Keratinocyte (primary cell): ENCODE measurements around the gene SRRT. TPM values are rescaled to one million over a fixed set of nuclear protein-coding genes. Genes with fewer than 3 reads are reported as not detected.

Source experiments
- DNase-seq: peaks from one replicate; pipeline ENCODE4 v3.0.0-alpha.2; 2011; ENCODE audit warnings: low read depth, missing footprints, low spot score
- FAIRE-seq: peaks from 2 replicates; lab custom pipeline; 2011; peaks lifted over from hg19 to GRCh38; lab: Jason Lieb, UNC
- H2AFZ ChIP-seq: 2 replicates; pipeline ENCODE4 v1.6.0; 2012; ENCODE audit warnings: low read length, control low read depth, inconsistent platforms; ENCODE audit not compliant: control insufficient read depth
- H3K27ac ChIP-seq: 2 replicates; pipeline ENCODE4 v1.5.1; 2011; ENCODE audit warnings: low read length; ENCODE audit not compliant: control insufficient read depth, insufficient read depth
- H3K27me3 ChIP-seq: 3 replicates; pipeline ENCODE4 v1.6.0; 2011; ENCODE audit warnings: low read length; ENCODE audit not compliant: control insufficient read depth, insufficient read depth; ENCODE audit errors: extremely low read depth
- H3K36me3 ChIP-seq, 2 experiments: 2 replicates in 1 of 2; 3 replicates in 1 of 2; pipeline ENCODE4 v1.5.1; 2011; ENCODE audit warnings: low read length in 2 of 2, mild to moderate bottlenecking in 1 of 2; ENCODE audit not compliant: control insufficient read depth in 2 of 2, insufficient read depth in 2 of 2; ENCODE audit errors: extremely low read depth in 1 of 2
- H3K4me1 ChIP-seq: 3 replicates; pipeline ENCODE4 v1.5.1; 2011; ENCODE audit warnings: low read length; ENCODE audit not compliant: control insufficient read depth, insufficient read depth; ENCODE audit errors: extremely low read depth
- H3K4me2 ChIP-seq: 3 replicates; pipeline ENCODE4 v1.6.0; 2011; ENCODE audit warnings: low read depth, low read length; ENCODE audit not compliant: control insufficient read depth, insufficient read depth; ENCODE audit errors: extremely low read depth
- H3K4me3 ChIP-seq, 3 experiments: fragments of 200-600 bp in 1 of 3; sonication (generic) in 1 of 3; 2 replicates in 2 of 3; 3 replicates in 1 of 3; pipeline ENCODE4 v1.5.1; 2011 to 2016; ENCODE audit warnings: low read length in 3 of 3, mild to moderate bottlenecking in 3 of 3, control low read depth in 2 of 3, inconsistent platforms in 1 of 3, low read depth in 1 of 3, mixed read lengths in 1 of 3, mixed run types in 1 of 3, moderate library complexity in 1 of 3; ENCODE audit not compliant: control insufficient read depth in 2 of 3, insufficient read depth in 2 of 3; ENCODE audit errors: extremely low read depth in 1 of 3
- H3K79me2 ChIP-seq: 2 replicates; pipeline ENCODE4 v1.6.0; 2012; ENCODE audit warnings: low read length; ENCODE audit not compliant: control insufficient read depth, insufficient read depth
- H3K9ac ChIP-seq: 3 replicates; pipeline ENCODE4 v1.6.0; 2011; ENCODE audit warnings: low read length; ENCODE audit not compliant: control insufficient read depth, insufficient read depth; ENCODE audit errors: extremely low read depth
- H3K9me1 ChIP-seq: 3 replicates; pipeline ENCODE4 v1.6.0; 2011; ENCODE audit warnings: low read length; ENCODE audit not compliant: control insufficient read depth, insufficient read depth; ENCODE audit errors: extremely low read depth
- H3K9me3 ChIP-seq: 2 replicates; pipeline ENCODE4 v1.5.1; 2012; ENCODE audit warnings: low read depth, low read length; ENCODE audit not compliant: control insufficient read depth
- H4K20me1 ChIP-seq: 3 replicates; pipeline ENCODE4 v1.6.0; 2011; ENCODE audit warnings: low read length; ENCODE audit not compliant: control insufficient read depth, insufficient read depth; ENCODE audit errors: extremely low read depth
- EZH2 ChIP-seq: IDR thresholded peaks from one replicate; pipeline ENCODE4 v1.6.1; 2012; ENCODE audit warnings: inconsistent platforms, mild to moderate bottlenecking, low read length, moderate library complexity
- dilution Hi-C: fragments of 300-500 bp; cut with MboI; formaldehyde crosslinking; loops from one replicate; pipeline ENCODE4 v1.7.0; 2020; ENCODE audit warnings: low sequenced_read_pairs; ENCODE audit not compliant: extremely low pct_ligation_motif_present
- polyA plus RNA-seq, 5 experiments: library from polyadenylated mRNA; depleted of rRNA in 3 of 5; stranded (reverse) in 3 of 5; stranded (forward) in 1 of 5; unstranded in 1 of 5; fragments of >200 nt; gene quantifications; 1 replicate in 1 of 5; 2 replicates in 3 of 5; 3 replicates in 1 of 5; pipeline versions ENCODE4 v1.2.1 to v1.2.3, GENCODE V29; 2011 to 2012; ENCODE audit warnings: missing spikeins in 2 of 5, low read depth in 1 of 5, low replicate concordance in 1 of 5
- TF ChIP-seq, protein P1 (sequence below), 3 experiments: IDR thresholded peaks in 1 of 3; conservative IDR thresholded peaks in 1 of 3; optimal IDR thresholded peaks in 1 of 3; 2 replicates in 2 of 3; 3 replicates in 1 of 3; pipeline versions ENCODE3 to v1.5.1; 2011; ENCODE audit warnings: low read length in 3 of 3, mild to moderate bottlenecking in 3 of 3, moderate library complexity in 2 of 3, control low read depth in 1 of 3, inconsistent platforms in 1 of 3; ENCODE audit not compliant: insufficient read depth in 2 of 3; ENCODE audit errors: extremely low read depth in 1 of 3

SRRT gene
- polyA plus RNA-seq, 1 donor (not counting 4 experiments of a cell fraction or from before 2014, with no cell fraction given): 42.2 TPM

DNA sequence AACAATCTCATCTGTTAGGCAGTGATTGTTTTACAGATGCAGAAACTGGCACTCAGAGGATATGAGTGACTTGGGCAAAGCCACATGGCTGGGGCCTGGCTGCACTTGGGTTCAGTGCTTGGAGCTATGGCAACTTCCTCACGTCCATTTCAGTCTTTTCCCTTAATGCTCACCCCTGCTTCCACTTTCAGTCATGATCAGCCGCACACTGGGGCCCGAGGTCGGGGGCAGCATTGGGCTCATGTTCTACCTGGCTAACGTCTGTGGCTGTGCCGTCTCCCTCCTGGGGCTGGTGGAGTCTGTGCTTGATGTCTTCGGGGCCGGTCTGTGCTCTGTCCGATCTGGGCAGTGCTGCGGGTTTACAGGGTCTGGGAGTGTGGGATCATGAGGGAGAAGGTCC, 19.4 kb upstream of the SRRT start:
- H3K9me1 ChIP-seq: no peaks in the 10 kb centered on the region
- no peak overlapping the region for H2AFZ ChIP-seq
- H3K36me3 ChIP-seq: peaks cover 6 to 13% of the 10 kb centered on the region in 2 experiments
- dilution Hi-C loops: no loop called here
- no peak for DNase-seq
- peaks cover 10% of the 10 kb centered on the region for H3K4me1 ChIP-seq
- no peak overlapping the region for H3K4me3 ChIP-seq
- H3K4me2 ChIP-seq: no peak overlapping the region
- no peak for TF ChIP-seq EZH2
- TF ChIP-seq, protein P1, sequence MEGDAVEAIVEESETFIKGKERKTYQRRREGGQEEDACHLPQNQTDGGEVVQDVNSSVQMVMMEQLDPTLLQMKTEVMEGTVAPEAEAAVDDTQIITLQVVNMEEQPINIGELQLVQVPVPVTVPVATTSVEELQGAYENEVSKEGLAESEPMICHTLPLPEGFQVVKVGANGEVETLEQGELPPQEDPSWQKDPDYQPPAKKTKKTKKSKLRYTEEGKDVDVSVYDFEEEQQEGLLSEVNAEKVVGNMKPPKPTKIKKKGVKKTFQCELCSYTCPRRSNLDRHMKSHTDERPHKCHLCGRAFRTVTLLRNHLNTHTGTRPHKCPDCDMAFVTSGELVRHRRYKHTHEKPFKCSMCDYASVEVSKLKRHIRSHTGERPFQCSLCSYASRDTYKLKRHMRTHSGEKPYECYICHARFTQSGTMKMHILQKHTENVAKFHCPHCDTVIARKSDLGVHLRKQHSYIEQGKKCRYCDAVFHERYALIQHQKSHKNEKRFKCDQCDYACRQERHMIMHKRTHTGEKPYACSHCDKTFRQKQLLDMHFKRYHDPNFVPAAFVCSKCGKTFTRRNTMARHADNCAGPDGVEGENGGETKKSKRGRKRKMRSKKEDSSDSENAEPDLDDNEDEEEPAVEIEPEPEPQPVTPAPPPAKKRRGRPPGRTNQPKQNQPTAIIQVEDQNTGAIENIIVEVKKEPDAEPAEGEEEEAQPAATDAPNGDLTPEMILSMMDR (optimal IDR thresholded peaks at IDR 0.05 in 1 of 3, IDR thresholded peaks at IDR 0.05 in 1 of 3, conservative IDR thresholded peaks at IDR 0.05 in 1 of 3; ENCODE audit: extremely low read depth in 1 of 3, insufficient read depth in 2 of 3, low read length in 3 of 3): no peak
- H3K79me2 ChIP-seq: peaks cover 27% of the 10 kb centered on the region
- no peak overlapping the region for H3K9ac ChIP-seq
- no peak overlapping the region for H3K27ac ChIP-seq
- H3K27me3 ChIP-seq: no peaks in the 10 kb centered on the region
- no peak for FAIRE-seq
- no peaks in the 10 kb centered on the region for H4K20me1 ChIP-seq
- no peaks in the 10 kb centered on the region for H3K9me3 ChIP-seq

DNA sequence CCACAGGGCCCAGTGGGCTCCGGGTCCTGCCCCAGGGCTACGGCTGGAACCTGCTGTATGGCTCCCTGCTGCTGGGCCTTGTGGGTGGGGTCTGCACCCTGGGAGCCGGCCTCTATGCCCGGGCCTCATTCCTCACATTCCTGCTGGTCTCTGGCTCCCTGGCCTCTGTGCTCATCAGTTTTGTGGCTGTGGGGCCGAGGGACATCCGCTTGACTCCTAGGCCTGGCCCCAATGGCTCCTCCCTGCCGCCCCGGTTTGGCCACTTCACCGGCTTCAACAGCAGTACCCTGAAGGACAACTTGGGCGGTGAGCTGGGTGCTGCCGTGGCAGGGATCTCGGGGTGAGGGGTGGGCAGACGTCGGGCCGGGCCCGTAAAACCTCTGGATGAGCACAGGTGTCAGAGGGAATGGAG, 18.0 kb upstream of the SRRT start:
- H3K9me1 ChIP-seq: no peaks in the 10 kb centered on the region
- peaks cover 4% of the 10 kb centered on the region for H3K4me1 ChIP-seq
- no peak overlapping the region for H3K4me3 ChIP-seq
- DNase-seq: no peak
- no peak for FAIRE-seq
- H3K27me3 ChIP-seq: no peaks in the 10 kb centered on the region
- peaks cover 16 to 17% of the 10 kb centered on the region in 2 experiments for H3K36me3 ChIP-seq
- no peak overlapping the region for H2AFZ ChIP-seq
- dilution Hi-C loops: no loop called here
- no peak overlapping the region for H3K9ac ChIP-seq
- peaks cover 27% of the 10 kb centered on the region for H3K79me2 ChIP-seq
- no peak overlapping the region for H3K4me2 ChIP-seq
- H3K9me3 ChIP-seq: no peaks in the 10 kb centered on the region
- no peaks in the 10 kb centered on the region for H4K20me1 ChIP-seq
- TF ChIP-seq, protein P1 (optimal IDR thresholded peaks at IDR 0.05 in 1 of 3, IDR thresholded peaks at IDR 0.05 in 1 of 3, conservative IDR thresholded peaks at IDR 0.05 in 1 of 3; ENCODE audit: extremely low read depth in 1 of 3, insufficient read depth in 2 of 3, low read length in 3 of 3): no peak
- TF ChIP-seq EZH2: no peak
- no peak overlapping the region for H3K27ac ChIP-seq
